ENCODE data around the gene ATG4C. TPM values are rescaled to one million over a fixed set of nuclear protein-coding genes. Genes with fewer than 3 reads are reported as not detected.

ATG4C gene
- total RNA-seq, result 9.5 and 12.4 TPM in 2 replicates

GRCh38 chr1:62783736-62784508 lies at the start of gene ATG4C:
Gene ATG4C, plus strand, starts transcription at chr1:62784132. Its CDS starts 19,655 bp downstream, at chr1:62803787.

Other genes starting within 250 kb of the ATG4C start
- gene ANGPTL3, start 186.6 kb upstream of the ATG4C start, total RNA-seq, result under 0.01 TPM in 1 of 2 replicates, not detected in the other
- 90.6 and 195 TPM in 2 replicates for gene DOCK7, start 95.7 kb upstream of the ATG4C start, total RNA-seq

All from smooth muscle cell of the umbilical artery (primary cell).